Prostate gland (tissue), 2 donors: ENCODE data around the gene CATSPERZ. TPM values are rescaled to one million over a fixed set of nuclear protein-coding genes. Genes with fewer than 3 reads are reported as not detected.

Source experiments
- DNase-seq: peaks from one replicate; pipeline ENCODE4 v3.0.0-alpha.2; 2019; ENCODE audit warnings: low spot score
- H3K27ac ChIP-seq, 2 donors: fragments of 200-600 bp; sonication (generic); 2 replicates each; pipeline ENCODE4 v1.5.1; 2017 to 2019
- H3K27me3 ChIP-seq: fragments of 200-600 bp; sonication (generic); replicated peaks from 2 replicates; pipeline ENCODE4 v1.5.1; 2019; ENCODE audit not compliant: insufficient read depth
- H3K36me3 ChIP-seq, 2 donors: fragments of 200-600 bp; sonication (generic); 1 replicate in 1 of 2; 2 replicates in 1 of 2; pipeline versions ENCODE4 v1.5.1 to v1.8.1; 2017 to 2019
- H3K4me1 ChIP-seq: fragments of 200-600 bp; sonication (generic); replicated peaks from 2 replicates; pipeline ENCODE4 v1.5.1; 2019
- H3K4me3 ChIP-seq, 2 donors: fragments of 200-600 bp; sonication (generic); 2 replicates each; pipeline ENCODE4 v1.5.1; 2017 to 2019
- H3K9me3 ChIP-seq: fragments of 200-600 bp; sonication (generic); 2 replicates; pipeline ENCODE4 v1.5.1; 2017
- CTCF ChIP-seq, 4 experiments: fragments of 200-600 bp in 2 of 4; fragments of 450-650 bp in 2 of 4; sonication (generic) in 2 of 4; IDR thresholded peaks; 1 replicate in 3 of 4; 2 replicates in 1 of 4; pipeline ENCODE4 v1.5.1; 2016 to 2019; ENCODE audit warnings: antibody characterized with exemption in 4 of 4, mild to moderate bottlenecking in 2 of 4, moderate library complexity in 2 of 4
- POLR2A ChIP-seq: fragments of 450-650 bp; IDR thresholded peaks from one replicate; pipeline ENCODE4 v1.6.1; 2016; ENCODE audit warnings: antibody characterized with exemption, mild to moderate bottlenecking
- POLR2AphosphoS5 ChIP-seq: sonication (generic); formaldehyde crosslinking; IDR thresholded peaks from one replicate; pipeline ENCODE4 v1.6.1; 2017; ENCODE audit warnings: antibody characterized with exemption
- WGBS: methylation state at CpG from one replicate; pipeline ENCODE4 v1.1.5; 2018; 5-methylcytosine and 5-hydroxymethylcytosine counted together
- intact Hi-C: fragments of 100-400 bp; cut with DNase I; formaldehyde crosslinking; loops from one replicate; pipeline ENCODE4 v1.14.2; 2022
- total RNA-seq, 2 donors: library from RNA; depleted of rRNA; stranded (reverse); fragments of >200 nt; gene quantifications; one replicate each; pipeline ENCODE4 v1.1.0, GENCODE V29; 2016

The CATSPERZ gene
- total RNA-seq, 2 donors from 2014 or later = 44.3 TPM; not detected in 1

DNA sequence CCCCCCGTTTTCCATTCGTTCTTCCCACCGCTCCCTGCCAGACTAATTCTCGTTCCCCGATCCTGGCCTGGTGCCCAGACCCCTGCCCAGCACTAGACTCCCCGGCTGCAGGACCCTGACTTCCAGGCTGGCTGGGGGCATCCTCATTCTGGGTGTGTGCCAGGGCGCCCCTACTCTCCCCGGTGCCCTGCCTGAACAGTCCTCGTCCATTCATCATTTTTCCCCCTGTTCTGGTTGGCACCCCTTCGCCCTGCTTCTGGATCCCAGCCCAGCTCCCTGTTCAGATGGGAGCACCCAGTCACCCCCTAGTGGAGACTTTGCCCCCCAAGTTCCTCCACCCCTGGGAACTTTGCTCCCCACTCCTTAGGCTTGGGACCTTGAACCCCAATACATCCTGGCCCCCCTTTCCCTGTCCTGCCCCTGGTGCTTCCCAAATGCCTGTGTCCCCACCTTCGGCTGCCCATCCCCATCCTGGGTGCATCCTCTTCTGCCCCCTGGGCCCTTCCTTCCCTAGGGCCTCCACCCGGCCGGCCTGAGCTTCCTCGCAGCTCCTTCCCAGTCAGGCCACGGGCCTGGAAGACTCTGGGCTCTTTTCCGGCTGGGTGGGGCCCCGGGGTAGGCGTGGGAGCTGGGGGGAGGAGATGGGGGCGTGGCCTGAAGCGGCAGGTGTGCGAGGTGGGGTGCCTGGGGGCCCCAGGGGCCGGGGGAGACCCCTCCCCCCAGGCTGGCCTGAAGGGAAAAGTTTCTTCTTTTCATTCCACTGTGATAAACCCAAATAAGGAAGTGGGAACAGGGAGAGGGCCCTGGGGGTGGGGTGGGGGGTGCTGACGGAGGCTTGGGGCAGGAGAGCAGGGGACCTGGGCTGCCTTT, 47.9 kb upstream of the CATSPERZ start:
- peak; percentile 58 for DNase-seq
- Histone ChIP-seq H3K9me3 (no peaks in the 10 kb centered on the region), H3K36me3 (no peaks in the 10 kb centered on the region), H3K27me3 (no peaks in the 10 kb centered on the region), H3K4me3 (peak overlapping the region; percentile 73 to 90), H3K4me1 (peaks cover 11% of the 10 kb centered on the region), H3K27ac (peak overlapping the region; percentile 70 to 83)
- WGBS = 5% methylated on average over 19 of the region's 23 CpGs
- intact Hi-C loops = loop anchor here (5.0 kb wide), 1 partner anchor 50 kb away; the partner anchor contains the start of gene CATSPERZ
- peak; percentile 37 for TF ChIP-seq POLR2AphosphoS5
- peak in 1 of 4 experiments; percentile 35 for TF ChIP-seq CTCF (IDR thresholded peaks at IDR 0.05)
- TF ChIP-seq POLR2A = peak; percentile 59

GRCh38 chr11:64253043-64253442, 47.1 kb upstream of the CATSPERZ start:
- no peak overlapping the region for H3K4me3 ChIP-seq
- H3K9me3 ChIP-seq = no peaks in the 10 kb centered on the region
- H3K4me1 ChIP-seq = peaks cover 11% of the 10 kb centered on the region
- DNase-seq = no peak
- intact Hi-C loops = loop anchor here (5.0 kb wide), 1 partner anchor 49 kb away; the partner anchor contains the start of gene CATSPERZ
- no peaks in the 10 kb centered on the region for H3K36me3 ChIP-seq
- TF ChIP-seq CTCF (IDR thresholded peaks at IDR 0.05) (no peak), POLR2A (no peak), POLR2AphosphoS5 (no peak)
- no peaks in the 10 kb centered on the region for H3K27me3 ChIP-seq
- 75% methylated on average over 8 of the region's 8 CpGs for WGBS
- H3K27ac ChIP-seq = peak overlapping the region in 1 of 2 donors; percentile 83

GRCh38 chr11:64253481-64253880, 46.7 kb upstream of the CATSPERZ start:
- peaks cover 0 to 4% of the 10 kb centered on the region in 2 donors for H3K36me3 ChIP-seq
- intact Hi-C loops = loop anchor here (5.0 kb wide), 1 partner anchor 49 kb away; the partner anchor contains the start of gene CATSPERZ
- TF ChIP-seq CTCF (IDR thresholded peaks at IDR 0.05) = no peak
- DNase-seq = no peak
- no peaks in the 10 kb centered on the region for H3K27me3 ChIP-seq
- H3K27ac ChIP-seq = no peak overlapping the region
- WGBS = 36% methylated on average over 5 of the region's 5 CpGs
- H3K4me3 ChIP-seq = no peak overlapping the region
- peaks cover 11% of the 10 kb centered on the region for H3K4me1 ChIP-seq
- no peaks in the 10 kb centered on the region for H3K9me3 ChIP-seq

- peaks cover 11% of the 10 kb centered on the region for H3K4me1 ChIP-seq
- H3K4me3 ChIP-seq = no peak overlapping the region
- H3K36me3 ChIP-seq = peaks cover 0 to 12% of the 10 kb centered on the region in 2 donors
- H3K27ac ChIP-seq = no peak overlapping the region
- no peak for DNase-seq
- WGBS = 94% methylated on average over 7 of the region's 7 CpGs
- H3K9me3 ChIP-seq = no peaks in the 10 kb centered on the region
- H3K27me3 ChIP-seq = no peaks in the 10 kb centered on the region
- TF ChIP-seq CTCF (IDR thresholded peaks at IDR 0.05) (no peak), POLR2A (no peak), POLR2AphosphoS5 (no peak)
- intact Hi-C loops = loop anchor here (5.0 kb wide), 1 partner anchor 48 kb away; the partner anchor contains the start of gene CATSPERZ
These were observed 45.8 kb upstream of the CATSPERZ start for GRCh38 chr11:64254326-64254725.
